ENCODE data around the gene LMNA. TPM values are rescaled to one million over a fixed set of nuclear protein-coding genes. Genes with fewer than 3 reads are reported as not detected.

LMNA gene
- total and polyA plus RNA-seq, 2 donors (not counting 1 experiment from before 2014, with no cell fraction given): 19.4 to 28.7 TPM

DNA sequence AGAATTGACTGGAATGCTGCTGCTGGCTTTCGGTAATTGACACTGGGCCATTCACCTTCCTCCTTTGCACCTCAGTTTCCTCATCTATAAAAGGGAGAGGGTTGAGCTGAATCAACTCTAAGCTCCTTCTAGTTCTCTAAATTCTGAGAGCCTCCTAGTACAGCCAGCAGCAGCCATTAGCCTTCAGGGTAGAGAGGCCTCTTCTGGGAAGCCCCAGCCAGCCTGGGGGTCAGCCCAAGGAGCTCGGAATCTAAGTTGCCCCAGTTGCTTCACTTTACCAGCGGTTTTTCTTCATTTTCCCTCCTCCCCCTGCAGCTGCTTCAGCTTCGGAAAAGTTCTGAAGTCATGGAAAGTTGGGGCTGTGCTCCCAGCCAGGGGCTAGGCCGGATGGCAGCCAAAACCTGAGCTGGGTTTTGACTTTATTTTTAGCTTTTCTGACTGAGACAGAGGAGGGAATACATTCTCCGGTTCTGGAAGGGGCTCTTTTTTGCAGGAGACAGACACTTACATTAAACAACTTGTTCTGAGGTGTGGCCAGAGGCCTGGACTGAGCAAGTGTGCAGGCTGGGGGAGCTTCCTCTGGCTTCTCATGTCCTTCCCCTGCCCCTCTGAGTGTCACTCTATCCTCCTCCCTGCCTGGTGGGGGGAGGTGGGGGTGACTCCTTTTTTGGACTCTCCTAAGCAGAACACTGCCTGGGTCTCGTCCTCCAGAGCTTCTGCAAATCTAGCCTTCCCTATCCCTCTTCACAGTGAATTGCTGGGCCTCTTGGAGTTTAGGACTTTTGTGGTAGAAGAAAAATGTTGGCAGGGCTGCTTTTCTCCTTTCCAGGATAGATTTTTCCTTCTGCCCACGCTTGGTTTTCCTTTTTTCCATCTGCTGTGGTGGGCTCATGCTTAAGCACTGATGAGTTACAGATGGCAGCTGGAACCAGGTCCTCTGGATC lies 14.4 kb downstream of the LMNA start:
- H3K9me3 Mint-ChIP-seq (ENCODE audit: insufficient read depth): no peaks in the 10 kb centered on the region
- Histone ChIP-seq H3K36me3 (replicated peaks in 1 of 2; ENCODE audit: control extremely low read depth in 1 of 2, control insufficient read depth in 1 of 2, extremely low read depth in 1 of 2, insufficient read depth in 2 of 2, low read length in 1 of 2) (no peaks in the 10 kb centered on the region), H3K4me2 (replicated peaks; ENCODE audit: low read depth, low read length, poor library complexity, severe bottlenecking) (no peak overlapping the region), H3K9me3 (ENCODE audit: control extremely low read depth in 1 of 3, control insufficient read depth in 2 of 3, insufficient read depth in 1 of 3, low read length in 2 of 3) (peaks cover 0 to 2% (median 0%) of the 10 kb centered on the region in 3 donors), H3K27me3 (replicated peaks in 1 of 4; ENCODE audit: control extremely low read depth in 1 of 4, control insufficient read depth in 3 of 4, insufficient read depth in 4 of 4, low read length in 3 of 4) (peaks cover 0 to 4% (median 1%) of the 10 kb centered on the region in 4 experiments), H2AFZ (ENCODE audit: insufficient read depth, low read depth, low read length, poor library complexity, severe bottlenecking) (no peak overlapping the region), H3K4me3 (ENCODE audit: control extremely low read depth in 1 of 5, extremely low read depth in 1 of 5, insufficient read depth in 1 of 5, low read depth in 2 of 5, low read length in 4 of 5) (no peak overlapping the region), H4K20me1 (ENCODE audit: control insufficient read depth, insufficient read depth, low read length, poor library complexity, severe bottlenecking) (no peaks in the 10 kb centered on the region), H3K27ac (ENCODE audit: low read length in 2 of 2) (no peak overlapping the region), H3K79me2 (ENCODE audit: control insufficient read depth, insufficient read depth, low read length) (no peaks in the 10 kb centered on the region), H3K9ac (ENCODE audit: low read length) (no peak overlapping the region), H3K4me1 (ENCODE audit: control insufficient read depth in 2 of 2, insufficient read depth in 2 of 2, low read length in 2 of 2) (peaks cover 14 to 22% of the 10 kb centered on the region in 2 donors)
- ChIA-PET CTCF (interaction anchor here (0.7 to 28.7 kb wide), 17 partner anchors 12 to 196 kb away, joined by 3 to 970 read pairs (median 4); partner anchors contain the start of genes LMNA, MEX3A and PMF1), POLR2A (interaction anchor here (0.6 to 2.9 kb wide), 6 partner anchors 22 to 921 kb away, joined by 3 to 23 read pairs (median 4); partner anchors contain the start of gene THBS3)
- peaks cover 34% of the 10 kb centered on the region for H3K4me1 Mint-ChIP-seq
- H3K27me3 Mint-ChIP-seq: peaks cover 5% of the 10 kb centered on the region
- intact Hi-C loops (cut with micrococcal nuclease): no loop called here
- TF ChIP-seq, protein P1, sequence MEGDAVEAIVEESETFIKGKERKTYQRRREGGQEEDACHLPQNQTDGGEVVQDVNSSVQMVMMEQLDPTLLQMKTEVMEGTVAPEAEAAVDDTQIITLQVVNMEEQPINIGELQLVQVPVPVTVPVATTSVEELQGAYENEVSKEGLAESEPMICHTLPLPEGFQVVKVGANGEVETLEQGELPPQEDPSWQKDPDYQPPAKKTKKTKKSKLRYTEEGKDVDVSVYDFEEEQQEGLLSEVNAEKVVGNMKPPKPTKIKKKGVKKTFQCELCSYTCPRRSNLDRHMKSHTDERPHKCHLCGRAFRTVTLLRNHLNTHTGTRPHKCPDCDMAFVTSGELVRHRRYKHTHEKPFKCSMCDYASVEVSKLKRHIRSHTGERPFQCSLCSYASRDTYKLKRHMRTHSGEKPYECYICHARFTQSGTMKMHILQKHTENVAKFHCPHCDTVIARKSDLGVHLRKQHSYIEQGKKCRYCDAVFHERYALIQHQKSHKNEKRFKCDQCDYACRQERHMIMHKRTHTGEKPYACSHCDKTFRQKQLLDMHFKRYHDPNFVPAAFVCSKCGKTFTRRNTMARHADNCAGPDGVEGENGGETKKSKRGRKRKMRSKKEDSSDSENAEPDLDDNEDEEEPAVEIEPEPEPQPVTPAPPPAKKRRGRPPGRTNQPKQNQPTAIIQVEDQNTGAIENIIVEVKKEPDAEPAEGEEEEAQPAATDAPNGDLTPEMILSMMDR (IDR thresholded peaks at IDR 0.05): no peak
- TF ChIP-seq EZH2 (IDR thresholded peaks at IDR 0.05; ENCODE audit: borderline replicate concordance, insufficient read depth, low read depth, low read length, poor library complexity, severe bottlenecking): no peak
- 78% methylated on average over 3 of the region's 8 CpGs for WGBS (ENCODE audit: insufficient coverage)
- H3K27ac Mint-ChIP-seq: no peak overlapping the region
- no peak for ATAC-seq (ENCODE audit: low read depth)
- no peak for DNase-seq
- no peak overlapping the region for H3K4me3 Mint-ChIP-seq
